Limb (tissue), 2 donors: ENCODE measurements around the gene ITGB1.
A peak's percentile ranks its signal among the peaks of the same experiment; 100 is the strongest.
"Not testable (repeated sequence)": the region's sequence is repeated elsewhere in the genome, so short reads cannot be mapped to it uniquely, and the experiment has no call there.

Source experiments
- DNase-seq, 2 donors: peaks; one replicate each; pipeline ENCODE4 v3.0.0-alpha.2; 2016; ENCODE audit errors: extremely low spot score in 2 of 2

Gene ITGB1

DNA sequence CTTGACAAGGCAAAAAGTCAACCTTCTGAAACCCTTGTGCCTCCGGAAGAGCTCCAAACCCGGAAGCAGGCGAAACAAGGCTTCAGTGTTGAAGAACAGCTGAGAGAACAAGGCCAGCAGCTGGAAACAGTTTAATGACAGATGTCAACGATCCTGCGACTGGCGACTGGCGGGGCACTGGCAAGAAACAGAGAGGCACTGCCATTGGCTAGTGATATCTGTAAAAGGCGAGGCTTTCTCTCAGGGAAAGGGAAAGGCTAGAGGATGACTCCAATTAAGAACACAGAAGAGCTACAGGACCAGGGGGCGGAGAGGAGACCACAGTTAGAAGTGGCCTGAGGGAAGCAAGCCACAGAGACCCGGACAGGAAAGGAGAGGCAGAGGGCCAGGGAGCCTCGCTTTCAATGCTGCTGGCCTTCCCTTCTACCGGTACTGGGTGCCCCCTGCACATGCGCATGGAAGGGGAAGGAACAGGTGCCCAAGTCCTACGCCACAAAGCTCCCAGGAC lies 19.4 kb downstream of the ITGB1 start:
- peak; percentile 51 to 64 for DNase-seq

DNA sequence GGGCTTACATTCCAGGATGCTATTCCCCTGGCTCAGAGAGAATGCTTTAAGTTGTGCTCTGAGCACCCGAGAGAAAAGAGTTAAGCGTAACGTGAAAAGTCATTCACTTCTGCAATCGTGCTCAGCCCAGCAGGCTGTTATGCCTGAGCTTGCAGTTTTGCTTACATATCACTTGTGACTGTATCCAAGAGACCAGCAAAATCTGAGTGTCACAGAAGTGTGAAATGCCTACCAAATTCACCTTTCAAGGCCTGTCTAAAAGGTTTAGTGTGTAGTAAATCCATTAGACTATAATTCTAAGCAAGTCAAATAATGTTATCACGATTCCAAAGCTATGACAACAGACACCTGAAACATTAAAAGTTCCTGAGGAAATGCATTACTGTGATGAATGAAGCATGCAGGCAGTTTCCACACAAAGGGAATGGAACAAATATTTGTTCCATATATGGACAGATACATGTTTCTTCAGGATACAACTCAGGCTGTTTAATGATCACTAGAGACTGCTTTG lies 20.1 kb downstream of the ITGB1 start:
- peak in 1 of 2 donors; percentile 47 for DNase-seq

DNA sequence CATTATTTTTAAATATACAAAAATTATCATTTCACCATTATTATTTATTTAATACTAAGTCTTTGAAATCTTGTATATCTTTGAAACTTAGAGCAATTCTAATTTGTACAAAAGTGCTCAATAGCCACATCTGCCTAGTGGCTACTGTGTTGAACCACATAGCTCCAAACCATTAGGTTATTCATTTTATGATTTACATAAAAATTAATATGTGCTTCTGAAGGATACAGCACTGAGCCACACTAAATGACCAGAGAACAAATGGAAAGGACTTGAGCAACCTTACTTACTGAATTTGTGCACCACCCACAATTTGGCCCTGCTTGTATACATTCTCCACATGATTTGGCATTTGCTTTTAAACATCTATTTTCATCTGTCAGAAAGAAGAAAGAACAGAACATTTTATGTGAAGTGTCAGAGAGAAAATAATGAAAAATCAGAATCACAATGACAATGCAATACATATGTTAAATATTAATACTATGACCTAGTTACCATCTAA lies 25.8 kb downstream of the ITGB1 start:
- no peak for DNase-seq

DNA sequence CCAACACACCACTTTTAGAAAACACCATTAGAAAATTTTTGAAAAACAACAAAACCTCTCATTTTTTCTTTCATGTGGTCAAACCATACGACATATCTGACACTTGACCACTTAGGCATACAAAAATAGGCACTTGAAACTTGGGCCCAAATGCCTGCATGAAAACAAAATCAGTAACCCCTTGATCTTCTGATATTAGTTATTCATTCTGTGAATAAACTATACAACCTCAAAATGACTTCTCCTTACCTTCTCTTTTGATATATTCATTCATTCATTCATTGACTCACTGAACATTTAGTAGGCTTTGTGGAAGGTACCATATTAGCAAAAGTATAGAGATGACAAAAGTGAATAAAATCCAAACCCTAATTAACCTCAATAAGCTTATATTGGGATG lies 26.4 kb downstream of the ITGB1 start:
- no peak for DNase-seq

DNA sequence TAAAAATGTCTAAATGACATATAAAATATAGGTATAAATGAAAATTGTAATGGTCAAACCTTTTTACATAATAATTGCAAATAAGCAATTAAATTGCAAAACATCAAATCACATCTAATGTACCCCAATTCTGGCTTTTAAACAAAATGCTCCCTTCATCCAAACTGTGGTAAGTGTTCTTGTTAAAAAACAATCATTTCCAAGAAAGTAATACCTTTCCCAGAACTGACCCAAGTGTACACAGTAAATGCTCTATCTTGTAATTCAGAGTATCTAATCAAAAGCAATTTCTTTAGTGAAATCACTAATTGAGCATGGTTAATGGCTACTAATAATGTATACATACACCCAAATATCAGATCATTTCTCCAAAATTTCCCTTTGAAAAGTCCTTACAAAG lies 28.0 kb downstream of the ITGB1 start:
- DNase-seq, result no peak

DNA sequence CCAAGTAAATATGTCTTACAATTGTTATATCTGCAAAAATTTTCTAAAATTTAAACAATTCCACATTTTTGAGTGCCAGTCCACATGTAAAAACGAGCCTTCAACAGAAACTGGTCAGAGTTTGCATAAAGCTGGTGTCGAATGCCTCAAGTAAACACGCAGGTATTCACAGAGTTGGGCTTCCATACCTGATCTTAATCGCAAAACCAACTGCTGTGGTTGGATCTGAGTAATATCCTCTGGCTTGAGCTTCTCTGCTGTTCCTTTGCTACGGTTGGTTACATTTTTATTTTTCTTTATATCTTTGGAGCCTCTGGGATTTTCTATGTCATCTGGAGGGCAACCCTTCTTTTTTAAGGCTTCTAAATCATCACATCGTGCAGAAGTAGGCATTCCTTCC lies 28.4 kb downstream of the ITGB1 start:
- DNase-seq, result no peak

DNA sequence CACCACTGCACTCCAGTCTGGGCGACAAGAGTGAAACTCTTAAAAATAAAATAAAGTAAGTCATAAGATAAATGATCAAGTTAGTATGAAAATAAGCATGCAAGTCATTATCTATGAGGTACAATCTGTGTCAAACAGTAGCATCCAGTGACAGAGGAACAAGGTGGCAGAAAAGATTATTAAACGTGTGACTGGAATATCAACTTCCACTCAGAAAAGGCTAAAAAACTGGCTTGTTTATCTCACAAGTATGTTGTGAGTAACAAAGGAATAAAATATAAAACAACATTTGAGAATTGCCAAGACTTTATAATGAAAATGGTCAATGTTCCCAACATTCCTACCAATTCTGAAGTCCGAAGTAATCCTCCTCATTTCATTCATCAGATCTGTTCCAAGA lies 30.3 kb downstream of the ITGB1 start:
- no peak for DNase-seq

DNA sequence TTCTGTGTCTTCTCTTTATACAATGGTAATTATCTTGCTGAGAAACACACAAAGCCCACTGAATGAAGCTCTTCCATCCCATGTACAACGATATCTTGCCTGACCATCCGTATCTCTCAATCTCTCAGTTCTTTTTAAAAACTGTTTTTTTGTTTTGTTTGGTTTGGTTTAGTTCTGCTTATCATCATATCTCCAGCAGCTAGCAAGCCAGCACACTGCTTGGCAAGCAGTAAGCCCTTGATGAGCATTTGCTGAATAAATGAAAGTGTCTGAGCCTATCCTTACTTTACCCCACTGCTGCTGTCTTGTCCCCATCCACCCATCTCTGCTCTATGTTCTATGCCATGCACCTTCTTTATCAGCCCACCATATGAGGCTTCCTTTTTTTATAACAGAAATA lies 34.2 kb downstream of the ITGB1 start:
- DNase-seq, result no peak

DNA sequence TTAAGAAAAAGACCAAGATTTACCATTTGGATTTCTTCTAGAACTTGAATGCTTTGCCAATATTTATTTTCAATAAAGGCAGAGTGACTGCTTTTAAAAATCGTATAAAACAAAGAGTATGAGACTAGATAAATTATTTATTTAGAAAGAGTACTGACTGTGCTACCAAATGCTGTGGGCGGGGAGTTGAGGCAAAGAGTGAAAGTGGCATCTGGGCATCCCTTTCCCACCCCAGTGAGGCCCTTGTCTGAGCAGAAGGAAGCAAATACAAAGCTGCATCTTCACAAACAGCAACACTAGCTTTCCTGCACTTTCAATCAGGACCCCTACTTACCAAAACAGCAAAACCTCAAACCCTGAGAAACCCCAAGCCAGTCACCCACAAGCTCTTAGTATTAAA lies 34.9 kb downstream of the ITGB1 start:
- DNase-seq, result no peak

DNA sequence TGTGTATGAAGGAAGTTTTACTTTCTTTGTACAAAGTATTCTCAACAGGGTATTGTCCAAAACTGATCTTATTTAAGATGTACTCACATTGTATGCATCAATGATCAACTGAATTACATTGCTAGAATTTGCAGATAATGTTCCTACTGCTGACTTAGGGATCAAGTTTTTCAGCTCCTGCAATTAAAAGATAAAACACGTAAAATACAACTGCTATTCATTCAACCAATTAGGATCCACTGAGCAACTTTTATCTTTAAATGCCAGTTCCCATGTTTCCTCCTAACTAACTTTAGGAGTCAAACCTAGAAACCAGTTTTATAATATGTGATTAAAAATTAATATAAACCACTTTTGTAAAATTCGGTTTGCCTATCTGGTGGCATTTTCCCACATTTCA lies 35.9 kb downstream of the ITGB1 start:
- DNase-seq, result no peak

DNA sequence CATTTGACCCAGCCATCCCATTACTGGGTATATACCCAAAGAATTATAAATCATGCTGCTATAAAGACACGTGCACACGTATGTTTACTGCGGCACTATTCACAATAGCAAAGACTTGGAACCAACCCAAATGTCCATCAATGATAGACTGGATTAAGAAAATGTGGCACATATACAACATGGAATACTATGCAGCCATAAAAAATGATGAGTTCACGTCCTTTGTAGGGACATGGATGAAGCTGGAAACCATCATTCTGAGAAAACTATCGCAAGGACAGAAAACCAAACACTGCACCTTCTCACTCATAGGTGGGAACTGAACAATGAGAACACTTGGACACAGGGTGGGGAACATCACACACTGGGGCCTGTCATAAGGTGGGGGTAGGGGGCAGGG lies 40.2 kb downstream of the ITGB1 start:
- not testable (repeated sequence) for DNase-seq

DNA sequence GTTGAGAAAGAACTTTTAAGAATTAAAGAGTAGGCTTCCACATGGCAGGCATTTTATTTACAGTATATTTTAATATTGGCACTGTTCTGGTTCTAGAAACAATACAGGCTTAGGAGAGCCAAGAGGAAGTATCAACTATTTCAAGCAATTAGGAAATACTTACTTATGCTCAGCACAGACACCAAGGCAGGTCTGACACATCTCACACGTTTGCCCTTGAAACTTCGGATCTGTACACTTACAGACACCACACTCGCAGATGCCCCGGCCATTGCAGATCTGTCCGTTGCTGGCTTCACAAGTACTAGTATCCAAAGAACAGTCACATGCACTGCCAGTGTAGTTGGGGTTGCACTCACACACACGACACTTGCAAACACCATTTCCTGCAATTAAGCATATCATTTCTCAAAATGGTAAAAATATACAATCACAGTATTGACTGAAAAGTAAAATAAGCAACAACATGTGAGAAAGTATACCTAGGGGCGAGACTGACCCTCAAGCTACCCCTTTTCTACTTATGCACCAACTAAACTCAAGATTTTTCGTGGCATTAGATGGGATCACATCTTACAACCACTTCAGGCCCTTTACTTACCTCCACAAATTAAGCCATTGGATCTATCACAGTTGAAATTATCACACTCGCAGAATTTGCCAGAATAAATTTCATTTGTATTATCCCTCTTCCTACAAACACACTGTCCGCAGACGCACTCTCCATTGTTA lies 46.6 kb downstream of the ITGB1 start:
- no peak for DNase-seq

DNA sequence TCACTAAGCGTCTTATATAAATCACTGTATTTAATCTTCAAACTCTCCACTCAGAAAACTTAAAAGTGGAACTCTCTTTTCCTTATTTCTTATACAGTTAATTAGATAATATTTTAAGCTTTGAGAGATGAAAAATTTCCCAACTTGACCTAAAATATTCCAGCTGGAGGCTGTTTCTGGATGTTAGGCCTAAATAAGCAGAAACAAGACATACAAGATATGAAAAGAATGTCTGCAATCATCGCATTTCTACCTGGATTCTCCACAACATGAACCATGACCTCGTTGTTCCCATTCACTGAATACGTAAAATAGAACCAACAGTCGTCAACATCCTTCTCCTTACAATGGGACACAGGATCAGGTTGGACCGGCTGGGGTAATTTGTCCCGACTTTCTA lies 48.1 kb downstream of the ITGB1 start:
- not testable (repeated sequence) for DNase-seq

DNA sequence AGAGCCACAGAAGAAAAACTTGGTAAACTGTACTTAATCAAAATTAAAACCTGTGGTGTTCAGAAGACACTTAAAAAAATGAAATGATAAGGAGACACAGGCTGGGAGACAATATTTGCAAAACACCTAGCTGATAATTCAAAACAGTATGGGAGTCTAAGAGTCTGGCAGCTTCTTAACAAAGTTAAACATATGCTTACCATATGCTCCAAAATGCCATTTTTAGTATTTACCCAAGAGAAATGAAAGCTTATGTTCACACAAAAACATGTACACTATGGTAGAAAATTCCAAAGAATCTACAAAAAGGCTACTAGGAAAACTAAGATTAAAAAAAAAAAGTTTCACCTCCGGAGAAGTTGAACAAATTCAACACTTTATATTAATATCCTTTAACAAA lies 48.6 kb downstream of the ITGB1 start:
- no peak for DNase-seq

DNA sequence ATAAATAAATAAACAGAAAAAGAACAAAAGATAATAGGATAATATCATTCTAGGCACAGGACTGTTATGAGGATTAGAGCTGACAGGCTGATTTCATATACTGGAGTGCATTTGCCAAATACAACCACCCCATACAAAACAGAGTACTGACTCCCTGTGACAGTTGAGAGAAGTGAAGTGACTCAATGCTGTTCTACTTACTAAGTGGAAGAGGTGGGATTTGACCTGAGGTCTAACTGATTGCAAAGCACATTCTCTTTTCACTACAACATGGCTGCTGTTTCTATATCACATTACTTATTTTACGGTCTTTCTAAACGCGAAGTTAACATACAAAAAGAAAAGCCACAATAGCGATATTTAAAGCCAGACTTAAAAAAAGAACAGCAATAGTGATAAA lies 51.4 kb downstream of the ITGB1 start:
- DNase-seq, result no peak

DNA sequence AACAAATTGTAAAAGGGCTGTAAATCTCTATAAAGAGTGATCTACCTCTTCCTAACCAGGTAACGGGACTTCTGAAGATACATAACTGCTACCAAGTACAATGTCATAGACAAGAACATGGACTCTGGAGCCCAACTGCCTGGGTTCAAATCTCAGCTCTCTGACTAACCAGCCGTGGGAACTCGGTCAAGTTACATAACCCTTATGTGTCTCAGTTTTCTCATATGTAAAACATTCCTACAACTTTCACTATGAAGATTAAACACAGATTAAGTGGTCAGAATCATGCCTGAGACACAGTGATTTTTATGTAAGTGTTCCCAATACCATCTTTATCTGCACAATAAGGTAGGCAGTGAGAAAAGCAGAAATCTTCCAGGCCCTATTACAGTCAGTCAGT lies 52.6 kb downstream of the ITGB1 start:
- no peak for DNase-seq

DNA sequence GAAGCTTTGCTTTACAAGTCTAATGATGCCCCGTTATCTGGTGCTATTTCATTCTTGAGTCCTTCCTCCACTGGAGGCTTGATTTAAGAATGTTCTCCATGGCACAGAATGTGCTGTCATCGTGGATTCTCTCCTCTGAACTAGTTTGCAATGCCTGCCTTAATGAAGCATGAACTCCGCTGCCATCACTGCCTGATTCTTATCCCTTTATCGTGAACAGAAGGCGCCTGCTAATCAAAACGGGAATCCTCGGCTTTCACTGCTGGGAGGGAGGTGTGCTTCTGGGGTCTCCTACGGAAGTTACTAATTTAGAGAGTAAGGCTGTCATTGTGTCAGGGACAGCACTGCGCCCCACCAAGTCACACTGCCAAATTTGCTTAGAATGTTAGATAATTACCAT lies 56.2 kb downstream of the ITGB1 start:
- DNase-seq, result no peak

DNA sequence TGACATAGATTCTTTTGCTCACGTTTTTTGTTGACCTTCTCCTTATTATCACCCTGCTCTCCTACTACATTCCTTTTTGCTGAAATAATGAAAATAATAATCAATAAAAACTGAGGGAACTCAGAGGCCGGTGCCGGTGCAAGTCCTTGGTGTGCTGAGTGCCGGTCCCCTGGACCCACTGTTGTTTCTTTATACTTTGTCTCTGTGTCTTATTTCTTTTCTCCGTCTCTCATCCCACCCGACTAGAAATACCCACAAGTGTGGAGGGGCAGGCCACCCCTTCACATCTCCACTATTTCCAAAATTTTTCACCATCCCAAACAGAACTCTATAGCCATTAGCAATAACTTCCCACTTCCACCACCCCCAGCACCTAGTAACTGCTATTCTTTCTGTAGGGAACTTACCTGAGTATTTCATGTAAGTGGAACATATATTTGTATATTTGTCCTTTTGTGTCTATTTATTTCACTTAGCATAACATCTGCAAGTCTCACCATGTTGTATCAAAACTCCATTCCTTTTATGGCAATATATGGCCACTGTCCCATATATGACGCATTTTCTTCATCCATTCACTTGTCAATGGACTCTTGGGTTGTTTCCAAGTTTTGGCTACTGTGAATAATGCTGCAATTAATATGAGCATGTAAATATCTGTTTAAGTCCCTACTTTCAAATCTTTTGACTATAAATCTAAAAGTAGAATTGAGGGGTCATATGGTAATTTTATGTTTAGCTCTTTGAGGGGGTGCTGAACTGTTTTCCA lies 62.6 kb downstream of the ITGB1 start:
- DNase-seq, result not testable (repeated sequence)

DNA sequence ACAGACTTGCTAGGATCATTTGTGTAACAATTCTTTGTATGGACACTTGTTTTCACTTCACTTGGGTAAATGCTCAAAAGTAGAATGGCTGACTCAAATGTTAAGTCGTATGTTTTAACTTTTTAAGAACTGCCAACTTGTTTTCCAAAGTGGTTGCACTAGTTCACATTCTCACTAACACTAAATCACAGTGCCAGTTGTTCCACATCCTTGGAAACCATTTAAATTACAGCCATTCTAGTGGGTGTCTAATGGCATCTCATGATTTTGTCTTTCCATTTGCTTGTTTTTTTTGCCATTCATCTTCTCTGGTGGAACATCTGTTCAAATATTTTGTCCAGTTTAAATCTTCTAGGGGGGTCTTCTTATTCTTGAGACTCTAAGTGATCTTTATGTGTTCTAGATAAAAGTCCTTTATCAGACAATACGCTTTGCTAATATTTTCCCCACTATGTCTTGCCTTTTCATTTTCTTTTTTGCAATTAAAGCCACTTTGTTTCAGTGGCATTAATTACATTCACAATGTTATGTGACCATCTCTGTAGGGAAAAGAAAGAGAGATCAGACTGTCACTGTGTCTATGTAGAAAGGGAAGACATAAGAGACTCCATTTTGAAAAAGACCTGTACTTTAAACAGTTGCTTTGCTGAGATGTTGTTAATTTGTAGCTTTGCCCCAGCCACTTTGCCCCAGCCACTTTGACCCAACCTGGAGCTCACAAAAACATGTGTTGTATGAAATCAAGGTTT lies 63.9 kb downstream of the ITGB1 start:
- no peak for DNase-seq

DNA sequence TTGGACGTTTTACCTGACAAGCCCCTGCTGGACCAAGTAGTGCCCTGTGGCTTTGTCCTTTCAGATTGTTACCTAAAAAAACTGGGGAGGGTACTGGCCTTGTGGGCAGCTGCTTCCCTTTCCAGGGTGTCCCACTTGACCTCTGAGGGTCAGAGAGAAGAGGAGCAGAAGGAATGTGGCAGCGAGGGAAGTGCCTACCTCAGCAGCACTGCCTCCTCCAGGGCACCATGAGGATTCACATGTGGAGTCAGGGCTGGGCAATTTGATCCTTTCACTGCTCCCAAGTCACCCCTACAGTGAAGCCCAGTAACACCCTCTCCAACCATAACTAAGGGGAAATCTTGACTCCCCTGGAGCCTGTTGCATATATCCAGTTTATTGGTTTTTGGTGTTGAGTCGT lies 64.6 kb downstream of the ITGB1 start:
- no peak for DNase-seq

DNA sequence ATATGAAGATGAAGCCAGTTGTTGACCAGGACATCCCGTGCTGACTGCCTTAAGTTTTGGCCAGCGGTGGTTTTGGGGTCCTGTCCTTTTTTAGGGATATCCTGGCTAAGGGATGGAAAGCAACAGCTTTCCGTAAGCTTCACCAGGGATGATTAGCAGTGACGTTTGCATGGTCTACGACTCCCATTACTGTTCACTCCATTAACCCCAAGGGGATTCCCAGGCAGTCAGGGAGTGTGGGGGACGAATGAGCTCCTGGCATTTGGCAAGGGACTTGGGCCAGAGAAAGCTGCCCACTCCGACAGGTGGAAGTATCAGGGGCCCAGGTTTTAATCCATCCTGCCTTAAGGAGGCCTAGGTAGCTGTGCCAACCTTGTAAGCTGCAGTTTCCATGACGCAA lies 66.8 kb downstream of the ITGB1 start:
- DNase-seq, result no peak

DNA sequence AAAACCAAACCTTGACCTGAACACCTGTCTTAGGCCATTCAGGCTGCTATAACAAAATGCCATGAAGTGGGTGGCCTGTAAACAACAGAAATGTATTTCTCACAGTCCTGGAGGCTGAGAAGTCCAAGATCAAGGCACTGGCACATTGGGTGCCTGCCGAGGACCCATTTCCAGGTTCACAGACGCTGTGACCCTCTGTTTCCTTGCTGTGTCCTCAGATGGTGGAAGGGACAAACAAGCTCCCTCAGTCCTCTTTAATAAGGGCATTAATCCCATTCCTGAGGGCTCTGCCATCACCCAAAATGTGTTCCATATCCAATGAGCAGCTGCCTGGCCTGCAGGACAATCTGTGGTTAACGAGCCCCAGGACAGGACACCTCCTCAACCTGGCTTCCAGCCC lies 67.6 kb downstream of the ITGB1 start:
- DNase-seq, result no peak
